ENCODE data around the gene CDKN2AIP.

GRCh38 chr4:183441276-183441675, 3.2 kb upstream of the CDKN2AIP start:
- no peak for TF ChIP-seq CTCF (IDR thresholded peaks at IDR 0.05)
- no peak for TF ChIP-seq POLR2A (IDR thresholded peaks at IDR 0.05)

All from stomach (tissue), 4 donors.